PFSK-1 (cell line): ENCODE data around the gene BCL11A.

ENCODE experiments used
- FOXP2 ChIP-seq: optimal IDR thresholded peaks from 2 replicates; pipeline ENCODE3; 2011; ENCODE audit warnings: borderline replicate concordance, control low read depth, inconsistent platforms; ENCODE audit not compliant: insufficient read depth; ENCODE audit errors: extremely low read length, extremely low read depth
- POLR2AphosphoS5 ChIP-seq: IDR thresholded peaks from 2 replicates; pipeline ENCODE4 v1.6.1; 2012; ENCODE audit warnings: low read depth, mild to moderate bottlenecking, control low read depth, low read length, moderate library complexity
- REST ChIP-seq, 2 experiments: IDR thresholded peaks; 2 replicates each; pipeline versions ENCODE4 v1.6.1 to v1.8.0; 2011 to 2012; ENCODE audit warnings: low read depth in 2 of 2, low read length in 2 of 2, control low read depth in 1 of 2, inconsistent platforms in 1 of 2, mild to moderate bottlenecking in 1 of 2, moderate library complexity in 1 of 2; ENCODE audit not compliant: insufficient read depth in 1 of 2
- SIN3A ChIP-seq: IDR thresholded peaks from 2 replicates; pipeline ENCODE4 v1.6.1; 2012; ENCODE audit warnings: mild to moderate bottlenecking, low read length, moderate library complexity, borderline replicate concordance; ENCODE audit not compliant: insufficient read depth
- TAF1 ChIP-seq: IDR thresholded peaks from 2 replicates; pipeline ENCODE4 v1.6.1; 2012; ENCODE audit warnings: low read length, control low read depth, borderline replicate concordance; ENCODE audit not compliant: insufficient read depth

GRCh38 chr2:60475123-60475830, 78.2 kb downstream of the BCL11A start:
- TF ChIP-seq POLR2AphosphoS5 (no peak), SIN3A (no peak), REST (IDR thresholded peaks at IDR 0.05; ENCODE audit: insufficient read depth in 1 of 2, low read depth in 2 of 2, low read length in 2 of 2) (no peak), TAF1 (no peak), FOXP2 (no peak)
